Epithelial cell of proximal tubule (primary cell): ENCODE results near the gene TMC2. TPM values are rescaled to one million over a fixed set of nuclear protein-coding genes. Genes with fewer than 3 reads are reported as not detected.

Experiments
- DNase-seq: peaks from one replicate; pipeline ENCODE4 v3.0.0-alpha.2; 2011; ENCODE audit warnings: low read depth
- H3K4me3 ChIP-seq: 2 replicates; pipeline ENCODE4 v1.5.1; 2011; ENCODE audit warnings: low read depth, mild to moderate bottlenecking, low read length
- total RNA-seq: library from RNA; depleted of rRNA; stranded (reverse); fragments of >200 nt; gene quantifications from 2 replicates; pipeline ENCODE4 v1.2.3, GENCODE V29; 2015
- TF ChIP-seq, protein P1 (sequence below): conservative IDR thresholded peaks from 2 replicates; pipeline ENCODE4 v1.5.1; 2012; ENCODE audit warnings: low read depth, mild to moderate bottlenecking, low read length

The TMC2 gene
- total RNA-seq, 1 donor from 2014 or later = not detected

DNA sequence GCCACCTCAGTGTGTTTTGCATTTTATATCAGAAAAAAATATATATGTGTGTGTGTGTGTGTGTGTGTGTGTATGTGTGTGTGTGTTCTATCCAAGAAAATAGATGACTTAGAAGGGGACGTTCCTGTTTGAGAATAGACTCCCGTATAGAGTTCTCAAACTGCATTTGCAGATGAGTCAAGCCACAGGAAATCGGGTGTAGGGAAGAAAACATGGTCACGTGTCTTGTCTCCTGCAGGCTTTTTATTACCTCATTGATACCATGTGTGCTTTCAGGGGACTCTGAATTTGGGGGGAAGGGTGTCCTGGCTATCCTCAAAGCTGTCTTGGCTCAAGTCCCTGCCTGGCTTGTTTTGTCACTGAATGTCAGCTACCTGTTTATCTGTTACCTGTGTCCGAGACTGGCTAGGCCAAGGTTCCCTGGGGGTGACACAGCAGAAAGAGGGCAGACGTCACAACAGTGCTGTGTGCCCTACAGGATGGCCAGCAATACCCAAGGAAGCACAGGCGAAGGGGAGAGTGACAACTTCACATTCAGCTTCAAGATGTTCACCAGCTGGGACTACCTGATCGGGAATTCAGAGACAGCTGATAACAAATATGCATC is 60.4 kb downstream of the TMC2 start:
- TF ChIP-seq, protein P1, sequence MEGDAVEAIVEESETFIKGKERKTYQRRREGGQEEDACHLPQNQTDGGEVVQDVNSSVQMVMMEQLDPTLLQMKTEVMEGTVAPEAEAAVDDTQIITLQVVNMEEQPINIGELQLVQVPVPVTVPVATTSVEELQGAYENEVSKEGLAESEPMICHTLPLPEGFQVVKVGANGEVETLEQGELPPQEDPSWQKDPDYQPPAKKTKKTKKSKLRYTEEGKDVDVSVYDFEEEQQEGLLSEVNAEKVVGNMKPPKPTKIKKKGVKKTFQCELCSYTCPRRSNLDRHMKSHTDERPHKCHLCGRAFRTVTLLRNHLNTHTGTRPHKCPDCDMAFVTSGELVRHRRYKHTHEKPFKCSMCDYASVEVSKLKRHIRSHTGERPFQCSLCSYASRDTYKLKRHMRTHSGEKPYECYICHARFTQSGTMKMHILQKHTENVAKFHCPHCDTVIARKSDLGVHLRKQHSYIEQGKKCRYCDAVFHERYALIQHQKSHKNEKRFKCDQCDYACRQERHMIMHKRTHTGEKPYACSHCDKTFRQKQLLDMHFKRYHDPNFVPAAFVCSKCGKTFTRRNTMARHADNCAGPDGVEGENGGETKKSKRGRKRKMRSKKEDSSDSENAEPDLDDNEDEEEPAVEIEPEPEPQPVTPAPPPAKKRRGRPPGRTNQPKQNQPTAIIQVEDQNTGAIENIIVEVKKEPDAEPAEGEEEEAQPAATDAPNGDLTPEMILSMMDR = no peak
- H3K4me3 ChIP-seq = no peak overlapping the region
- no peak for DNase-seq

DNA sequence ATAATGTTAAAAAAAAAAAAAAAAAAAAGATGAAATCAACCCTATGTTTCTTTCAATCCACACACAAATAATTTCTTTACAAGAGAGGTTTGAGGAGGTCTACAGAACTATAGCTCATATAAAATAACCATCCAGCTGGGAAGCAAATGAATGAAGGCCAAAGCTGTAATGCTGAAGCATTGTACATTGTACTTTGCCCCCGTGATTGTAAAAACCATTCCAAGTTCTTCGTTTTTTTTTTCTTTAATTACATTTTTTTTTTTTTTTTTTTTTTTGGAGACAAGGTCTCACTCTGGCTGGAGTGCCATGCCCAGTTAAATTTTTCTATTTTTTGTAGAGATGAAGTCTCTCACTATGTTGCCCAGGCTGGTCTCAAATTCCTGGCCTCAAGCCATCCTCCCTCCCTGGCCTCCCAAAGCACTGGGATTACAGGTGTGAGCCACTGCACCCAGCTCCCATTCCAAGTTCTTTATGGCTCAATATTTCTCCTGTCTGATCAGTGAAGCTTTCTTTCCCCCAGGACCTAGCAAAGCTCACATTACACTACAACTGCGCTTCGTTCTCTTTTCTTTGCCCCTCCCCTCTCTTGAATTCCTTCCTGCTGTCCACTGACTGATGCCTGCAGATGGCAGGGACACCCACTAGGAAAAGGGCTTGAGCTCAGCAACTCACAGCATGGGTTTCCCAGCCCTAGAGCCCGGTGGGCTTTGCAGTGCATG is 63.1 kb downstream of the TMC2 start:
- H3K4me3 ChIP-seq = no peak overlapping the region
- no peak for DNase-seq
- TF ChIP-seq, protein P1 = no peak

DNA sequence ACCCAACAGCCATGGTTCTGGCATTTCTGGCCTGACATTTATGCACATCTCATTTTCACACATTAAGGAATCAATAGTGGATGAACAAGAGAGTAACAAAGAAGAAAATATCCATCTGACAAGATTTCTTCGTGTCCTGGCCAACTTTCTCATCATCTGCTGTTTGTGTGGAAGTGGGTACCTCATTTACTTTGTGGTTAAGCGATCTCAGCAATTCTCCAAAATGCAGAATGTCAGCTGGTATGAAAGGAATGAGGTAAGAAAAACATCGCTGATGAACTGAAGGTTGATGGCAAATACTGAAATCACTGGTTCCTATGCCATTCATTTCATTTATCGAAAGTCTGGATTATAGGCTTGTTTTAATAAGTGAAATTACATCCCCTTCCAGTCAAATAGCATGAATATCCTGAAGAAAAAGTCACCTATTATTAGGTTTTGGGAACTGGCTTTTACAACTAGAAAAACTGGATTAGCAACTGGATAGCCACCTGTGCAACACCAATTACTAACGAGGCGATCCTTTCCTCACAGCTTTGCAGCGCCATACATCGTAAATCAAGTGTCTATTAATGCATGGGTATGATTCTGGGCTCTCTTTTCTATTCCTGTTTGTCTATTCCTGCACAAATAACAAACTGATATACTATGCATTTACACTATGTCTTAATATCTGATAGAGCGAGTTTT is 65.8 kb downstream of the TMC2 start:
- H3K4me3 ChIP-seq = no peak overlapping the region
- DNase-seq = no peak
- TF ChIP-seq, protein P1 = no peak

DNA sequence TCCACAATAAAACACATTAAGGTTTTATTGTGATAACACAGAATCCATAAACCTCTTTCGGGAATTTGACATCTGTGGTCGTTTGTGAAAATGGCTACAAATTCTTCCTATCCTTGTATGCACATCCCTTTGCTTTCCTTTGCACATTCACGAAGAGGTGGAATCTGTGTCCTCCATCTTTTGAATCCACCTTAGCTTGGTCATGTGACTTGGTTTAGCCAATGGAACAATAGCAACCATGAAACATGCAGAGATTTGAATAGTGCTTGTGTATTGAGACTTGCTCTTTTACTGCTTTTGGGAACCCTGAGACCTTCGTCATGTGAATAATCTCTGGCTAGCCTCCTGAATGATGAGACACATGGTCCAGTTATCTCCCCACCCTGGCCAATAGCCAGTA is 66.4 kb downstream of the TMC2 start:
- H3K4me3 ChIP-seq = no peak overlapping the region
- DNase-seq = no peak
- TF ChIP-seq, protein P1 = no peak

DNA sequence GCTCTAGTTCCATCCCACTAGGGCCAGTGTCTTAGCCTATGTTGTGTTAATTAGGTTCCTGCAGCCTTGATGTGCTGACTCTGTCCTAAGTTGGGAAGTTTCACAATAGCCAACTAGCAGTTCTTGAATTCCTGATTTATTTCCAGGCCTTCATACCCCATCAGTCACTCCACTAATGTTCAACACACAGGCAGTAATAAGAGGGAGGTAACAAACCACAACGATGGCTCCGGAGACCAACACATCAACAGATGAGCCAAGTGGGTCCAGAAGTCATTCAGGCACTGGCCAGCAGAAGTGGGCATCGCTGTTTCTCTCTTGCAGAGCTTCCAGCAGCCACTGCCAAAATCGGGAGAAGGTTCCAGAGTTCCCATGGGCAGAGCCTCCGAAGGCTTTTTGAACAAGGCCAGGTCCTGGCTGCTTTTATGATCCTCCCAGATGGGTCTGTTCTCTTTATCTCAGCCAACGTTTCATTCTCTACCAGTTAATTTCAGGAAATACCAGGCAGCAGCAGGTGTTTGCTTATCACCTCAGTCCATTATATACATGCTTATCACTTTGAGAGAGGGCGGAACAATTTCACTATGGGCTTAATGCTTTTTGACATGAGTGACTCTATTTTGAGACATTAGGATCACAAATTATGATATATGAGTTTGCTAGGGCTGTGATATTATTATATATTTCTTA is 67.6 kb downstream of the TMC2 start:
- TF ChIP-seq, protein P1 = no peak
- no peak for DNase-seq

DNA sequence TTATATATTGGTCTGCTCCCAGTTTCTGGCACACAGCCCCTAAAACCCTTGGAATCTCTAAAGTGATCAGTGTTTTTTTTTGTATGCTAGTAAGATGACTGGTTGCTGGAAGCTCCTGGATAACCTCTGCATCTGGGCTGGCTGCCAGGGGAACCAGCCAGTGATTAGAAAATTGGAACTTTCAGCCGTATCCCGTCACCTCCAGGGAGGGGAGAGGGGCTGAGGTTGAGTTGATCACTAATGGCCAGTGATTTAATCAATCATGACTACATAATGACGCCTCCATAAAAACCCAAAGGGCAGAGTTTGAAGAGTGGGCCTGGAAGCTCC is 68.1 kb downstream of the TMC2 start:
- TF ChIP-seq, protein P1 = no peak
- DNase-seq = no peak
- H3K4me3 ChIP-seq = no peak overlapping the region

More for the DNA sequence above, 67.6 kb downstream of the TMC2 start:
- no peak overlapping the region for H3K4me3 ChIP-seq
